GM12891 (cell line): ENCODE data around the gene ATG4D.

Experiments used
- POLR2A ChIP-seq: IDR thresholded peaks from 2 replicates; pipeline ENCODE4 v1.6.1; 2011; ENCODE audit warnings: low read depth, low read length, control low read depth
- POLR2AphosphoS5 ChIP-seq: IDR thresholded peaks from 2 replicates; pipeline ENCODE4 v1.6.1; 2011; ENCODE audit warnings: low read depth, low read length, control low read depth
- TAF1 ChIP-seq: IDR thresholded peaks from 2 replicates; pipeline ENCODE4 v1.6.1; 2011; ENCODE audit warnings: low read depth, low read length, control low read depth

GRCh38 chr19:10544242-10544752 is 593 bp downstream of the ATG4D start:
- TF ChIP-seq POLR2A, result no peak
- no peak for TF ChIP-seq TAF1
- no peak for TF ChIP-seq POLR2AphosphoS5
